Muscle layer of duodenum (tissue), 2 donors: ENCODE data around the gene MAP4K4.
"Not testable (repeated sequence)": the region's sequence is repeated elsewhere in the genome, so short reads cannot be mapped to it uniquely, and the experiment has no call there.

Experiments
- H3K27ac ChIP-seq: one replicate; pipeline ENCODE4 v1.7.0; 2013; ENCODE audit warnings: mild to moderate bottlenecking, low read length
- H3K27me3 ChIP-seq: one replicate; pipeline ENCODE4 v1.7.0; 2013; ENCODE audit warnings: low read depth, mild to moderate bottlenecking, control low read depth, low read length
- H3K36me3 ChIP-seq, 2 donors: one replicate each; pipeline ENCODE4 v1.7.0; 2013; ENCODE audit warnings: low read length in 2 of 2, control low read depth in 1 of 2, mild to moderate bottlenecking in 1 of 2; ENCODE audit not compliant: insufficient read depth in 2 of 2, control insufficient read depth in 1 of 2
- H3K4me1 ChIP-seq, 2 donors: one replicate each; pipeline ENCODE4 v1.7.0; 2013; ENCODE audit warnings: low read length in 2 of 2, mild to moderate bottlenecking in 2 of 2, control low read depth in 1 of 2, moderate library complexity in 1 of 2; ENCODE audit not compliant: insufficient read depth in 2 of 2, control insufficient read depth in 1 of 2
- H3K4me3 ChIP-seq, 2 donors: one replicate each; pipeline ENCODE4 v1.7.0; 2013; ENCODE audit warnings: low read length in 2 of 2, low read depth in 1 of 2, mild to moderate bottlenecking in 1 of 2
- H3K9me3 ChIP-seq, 2 donors: one replicate each; pipeline ENCODE4 v1.7.0; 2013; ENCODE audit warnings: low read length in 2 of 2, control low read depth in 1 of 2, mild to moderate bottlenecking in 1 of 2; ENCODE audit not compliant: control insufficient read depth in 1 of 2
- donor health status: healthy.

The MAP4K4 gene

GRCh38 chr2:101763496-101764333 lies 66.2 kb downstream of the MAP4K4 start:
- no peaks in the 10 kb centered on the region for H3K36me3 ChIP-seq
- no peak overlapping the region for H3K27ac ChIP-seq
- no peak overlapping the region for H3K4me3 ChIP-seq
- H3K4me1 ChIP-seq = peaks cover 13 to 56% of the 10 kb centered on the region in 2 donors
- no peaks in the 10 kb centered on the region for H3K27me3 ChIP-seq
- no peaks in the 10 kb centered on the region for H3K9me3 ChIP-seq

- no peak overlapping the region for H3K4me3 ChIP-seq
- H3K27ac ChIP-seq = no peak overlapping the region
- H3K27me3 ChIP-seq = no peaks in the 10 kb centered on the region
- no peaks in the 10 kb centered on the region for H3K36me3 ChIP-seq
- H3K4me1 ChIP-seq = peaks cover 13 to 61% of the 10 kb centered on the region in 2 donors
- H3K9me3 ChIP-seq = no peaks in the 10 kb centered on the region
Observed at GRCh38 chr2:101766337-101766736, 68.8 kb downstream of the MAP4K4 start.

GRCh38 chr2:101766871-101767739 lies 69.6 kb downstream of the MAP4K4 start:
- Histone ChIP-seq H3K9me3 (no peaks in the 10 kb centered on the region), H3K36me3 (no peaks in the 10 kb centered on the region), H3K4me1 (peaks cover 13 to 65% of the 10 kb centered on the region in 2 donors), H3K27me3 (no peaks in the 10 kb centered on the region), H3K27ac (no peak overlapping the region), H3K4me3 (peak overlapping the region in 1 of 2 donors; percentile 31)

- Histone ChIP-seq H3K27me3 (no peaks in the 10 kb centered on the region), H3K4me3 (no peak overlapping the region), H3K9me3 (no peaks in the 10 kb centered on the region), H3K36me3 (no peaks in the 10 kb centered on the region), H3K27ac (no peak overlapping the region), H3K4me1 (peaks cover 8 to 49% of the 10 kb centered on the region in 2 donors)
Observed at GRCh38 chr2:101768556-101769220, 71.2 kb downstream of the MAP4K4 start.

GRCh38 chr2:101769726-101770125 lies 72.2 kb downstream of the MAP4K4 start:
- H3K4me1 ChIP-seq = peaks cover 8 to 44% of the 10 kb centered on the region in 2 donors
- H3K36me3 ChIP-seq, H3K27ac ChIP-seq, H3K4me3 ChIP-seq, H3K27me3 ChIP-seq, H3K9me3 ChIP-seq: not testable (repeated sequence)

- no peaks in the 10 kb centered on the region for H3K36me3 ChIP-seq
- no peak overlapping the region for H3K4me3 ChIP-seq
- no peak overlapping the region for H3K27ac ChIP-seq
- no peaks in the 10 kb centered on the region for H3K9me3 ChIP-seq
- peaks cover 15 to 51% of the 10 kb centered on the region in 2 donors for H3K4me1 ChIP-seq
- H3K27me3 ChIP-seq = no peaks in the 10 kb centered on the region
Observed at GRCh38 chr2:101770726-101771125, 73.2 kb downstream of the MAP4K4 start.

- no peak overlapping the region for H3K4me3 ChIP-seq
- H3K27me3 ChIP-seq = no peaks in the 10 kb centered on the region
- H3K36me3 ChIP-seq = no peaks in the 10 kb centered on the region
- H3K27ac ChIP-seq = no peak overlapping the region
- no peaks in the 10 kb centered on the region for H3K9me3 ChIP-seq
- H3K4me1 ChIP-seq = peaks cover 15 to 45% of the 10 kb centered on the region in 2 donors
Observed at GRCh38 chr2:101771227-101771902, 73.9 kb downstream of the MAP4K4 start.

- Histone ChIP-seq H3K36me3 (no peaks in the 10 kb centered on the region), H3K4me1 (peaks cover 15 to 40% of the 10 kb centered on the region in 2 donors), H3K27me3 (no peaks in the 10 kb centered on the region), H3K27ac (no peak overlapping the region), H3K4me3 (no peak overlapping the region), H3K9me3 (no peaks in the 10 kb centered on the region)
Observed at GRCh38 chr2:101771910-101772321, 74.4 kb downstream of the MAP4K4 start.

GRCh38 chr2:101773137-101773536 lies 75.6 kb downstream of the MAP4K4 start:
- Histone ChIP-seq H3K9me3 (no peaks in the 10 kb centered on the region), H3K27ac (no peak overlapping the region), H3K36me3 (no peaks in the 10 kb centered on the region), H3K27me3 (no peaks in the 10 kb centered on the region), H3K4me1 (peaks cover 7 to 34% of the 10 kb centered on the region in 2 donors), H3K4me3 (no peak overlapping the region)

GRCh38 chr2:101773961-101774360 lies 76.5 kb downstream of the MAP4K4 start:
- not testable (repeated sequence) for H3K27ac ChIP-seq, H3K27me3 ChIP-seq, H3K36me3 ChIP-seq, H3K4me3 ChIP-seq, H3K9me3 ChIP-seq
- H3K4me1 ChIP-seq = peaks cover 7 to 35% of the 10 kb centered on the region in 2 donors
